H1 (cell line): Measurements from ENCODE around the gene COL4A1. TPM values are rescaled to one million over a fixed set of nuclear protein-coding genes. Genes with fewer than 3 reads are reported as not detected.

ENCODE experiments used
- CTCF ChIA-PET: fragments of 300-600 bp; sonication (Branson Sonifier 250); formaldehyde crosslinking; loops from one replicate; lab custom pipeline; 2021; ENCODE audit not compliant: partially characterized antibody; lab: Charles Lee
- POLR2A ChIA-PET: fragments of 300-600 bp; sonication (Branson Sonifier 250); formaldehyde crosslinking; loops from one replicate; lab custom pipeline; 2021; ENCODE audit warnings: inconsistent platforms; ENCODE audit not compliant: partially characterized antibody; lab: Charles Lee
- DNase-seq, 2 experiments: peaks; one replicate each; pipeline versions ENCODE4 v3.0.0 to v3.0.0-alpha.2; 2010 to 2022; ENCODE audit warnings: low spot score in 2 of 2, low read depth in 1 of 2, mixed read lengths in 1 of 2
- FAIRE-seq: peaks from 2 replicates; lab custom pipeline; 2011; peaks lifted over from hg19 to GRCh38; lab: Jason Lieb, UNC
- H2AFZ ChIP-seq: 2 replicates; pipeline ENCODE4 v1.8.1; 2012; ENCODE audit warnings: low read length, inconsistent platforms
- H2AK5ac ChIP-seq: 2 replicates; pipeline ENCODE4 v1.6.1; 2013; ENCODE audit warnings: low read depth, low read length
- H2BK120ac ChIP-seq: replicated peaks from 2 replicates; pipeline ENCODE3; 2013; ENCODE audit warnings: low read depth, low read length, inconsistent platforms
- H2BK12ac ChIP-seq: 2 replicates; pipeline ENCODE4 v1.6.1; 2013; ENCODE audit warnings: low read depth, low read length
- H2BK15ac ChIP-seq: 2 replicates; pipeline ENCODE4 v1.6.1; 2013; ENCODE audit warnings: low read length
- H2BK20ac ChIP-seq: 2 replicates; pipeline ENCODE4 v1.6.1; 2013; ENCODE audit warnings: low read length
- H2BK5ac ChIP-seq: 2 replicates; pipeline ENCODE4 v1.6.1; 2013; ENCODE audit warnings: low read depth, low read length
- H3K14ac ChIP-seq: 2 replicates; pipeline ENCODE4 v1.6.1; 2013; ENCODE audit warnings: inconsistent platforms; ENCODE audit not compliant: insufficient read length
- H3K18ac ChIP-seq: 2 replicates; pipeline ENCODE4 v1.6.1; 2013; ENCODE audit warnings: low read length; ENCODE audit errors: extremely low read depth
- H3K23ac ChIP-seq: 2 replicates; pipeline ENCODE4 v1.6.1; 2013; ENCODE audit warnings: inconsistent platforms; ENCODE audit not compliant: insufficient read length
- H3K23me2 ChIP-seq: 2 replicates; pipeline ENCODE4 v1.6.1; 2013; ENCODE audit warnings: low read depth, low read length
- H3K27ac ChIP-seq: 2 replicates; pipeline ENCODE4 v1.6.1; 2011; ENCODE audit warnings: low read depth, low read length, inconsistent platforms
- H3K27me3 ChIP-seq, 4 experiments: replicated peaks in 1 of 4; 1 replicate in 1 of 4; 2 replicates in 3 of 4; pipeline versions ENCODE4 v1.6.1 to v1.8.1; 2011 to 2013; ENCODE audit warnings: low read length in 3 of 4, mild to moderate bottlenecking in 3 of 4, inconsistent platforms in 2 of 4, mixed read lengths in 2 of 4, moderate library complexity in 1 of 4; ENCODE audit not compliant: control insufficient read depth in 3 of 4, insufficient read depth in 3 of 4; ENCODE audit errors: extremely low read depth in 1 of 4
- H3K36me3 ChIP-seq, 4 experiments: 2 replicates each; pipeline versions ENCODE4 v1.6.1 to v1.8.1; 2011 to 2013; ENCODE audit warnings: mild to moderate bottlenecking in 4 of 4, low read length in 3 of 4, moderate library complexity in 2 of 4, control low read depth in 1 of 4, inconsistent platforms in 1 of 4; ENCODE audit not compliant: insufficient read depth in 4 of 4, control insufficient read depth in 2 of 4
- H3K4ac ChIP-seq: replicated peaks from 2 replicates; pipeline ENCODE3; 2013; ENCODE audit warnings: low read length, low read depth, mixed read lengths, inconsistent platforms; ENCODE audit not compliant: insufficient read length
- H3K4me1 ChIP-seq, 4 experiments: replicated peaks in 1 of 4; 1 replicate in 1 of 4; 2 replicates in 3 of 4; pipeline versions ENCODE4 v1.6.1 to v1.8.1; 2011 to 2013; ENCODE audit warnings: low read length in 3 of 4, inconsistent platforms in 2 of 4, mixed read lengths in 1 of 4; ENCODE audit not compliant: insufficient read depth in 4 of 4, control insufficient read depth in 3 of 4
- H3K4me2 ChIP-seq, 2 experiments: 2 replicates each; pipeline versions ENCODE4 v1.6.1 to v1.8.1; 2011 to 2013; ENCODE audit warnings: low read depth in 2 of 2, low read length in 2 of 2, control low read depth in 1 of 2, inconsistent platforms in 1 of 2, mild to moderate bottlenecking in 1 of 2; ENCODE audit not compliant: insufficient read depth in 1 of 2
- H3K4me3 ChIP-seq, 4 experiments: fragments of 200-600, 300-600 bp in 1 of 4; sonication (generic), shearing (Covaris generic), sonication (Bioruptor Twin) in 1 of 4; 2 replicates each; pipeline versions ENCODE4 v1.5.1 to v1.8.1; 2011 to 2016; ENCODE audit warnings: low read length in 4 of 4, low read depth in 3 of 4, control low read depth in 2 of 4, inconsistent platforms in 2 of 4, mild to moderate bottlenecking in 2 of 4, mixed read lengths in 1 of 4, moderate library complexity in 1 of 4; ENCODE audit not compliant: insufficient read depth in 2 of 4; ENCODE audit errors: extremely low read depth in 1 of 4
- H3K56ac ChIP-seq: replicated peaks from 2 replicates; pipeline ENCODE3; 2013; ENCODE audit warnings: low read depth, mild to moderate bottlenecking, mixed read lengths, low read length, inconsistent platforms; ENCODE audit not compliant: insufficient read length
- H3K79me1 ChIP-seq: 2 replicates; pipeline ENCODE4 v1.6.1; 2013; ENCODE audit warnings: low read depth, low read length, control low read depth
- H3K79me2 ChIP-seq, 2 experiments: 2 replicates each; pipeline versions ENCODE4 v1.6.1 to v1.8.1; 2012 to 2013; ENCODE audit warnings: low read length in 2 of 2, mild to moderate bottlenecking in 2 of 2, inconsistent platforms in 1 of 2; ENCODE audit not compliant: insufficient read depth in 2 of 2, control insufficient read depth in 1 of 2
- H3K9ac ChIP-seq, 4 experiments: replicated peaks in 1 of 4; 1 replicate in 1 of 4; 2 replicates in 3 of 4; pipeline versions ENCODE4 v1.6.1 to v1.8.1; 2011 to 2013; ENCODE audit warnings: low read depth in 3 of 4, low read length in 3 of 4, control low read depth in 2 of 4, mild to moderate bottlenecking in 2 of 4, moderate library complexity in 2 of 4, inconsistent platforms in 1 of 4; ENCODE audit errors: extremely low read depth in 1 of 4
- H3K9me3 ChIP-seq, 2 experiments: 2 replicates each; pipeline versions ENCODE4 v1.6.1 to v1.8.1; 2012 to 2013; ENCODE audit warnings: mild to moderate bottlenecking in 2 of 2, moderate library complexity in 2 of 2, control low read depth in 1 of 2, inconsistent platforms in 1 of 2, low read depth in 1 of 2, low read length in 1 of 2, mixed read lengths in 1 of 2; ENCODE audit not compliant: insufficient read depth in 2 of 2
- H4K20me1 ChIP-seq, 2 experiments: replicated peaks in 1 of 2; 2 replicates each; pipeline versions ENCODE3 to v1.8.1; 2011 to 2013; ENCODE audit warnings: inconsistent platforms in 2 of 2, low read length in 2 of 2, mild to moderate bottlenecking in 1 of 2; ENCODE audit not compliant: insufficient read depth in 2 of 2, control insufficient read depth in 1 of 2
- H4K5ac ChIP-seq: 2 replicates; pipeline ENCODE4 v1.6.1; 2013; ENCODE audit warnings: low read length, low read depth, mixed read lengths, inconsistent platforms; ENCODE audit not compliant: insufficient read length
- H4K8ac ChIP-seq: 2 replicates; pipeline ENCODE4 v1.8.0; 2013; ENCODE audit warnings: mild to moderate bottlenecking, moderate library complexity, low read length, inconsistent platforms; ENCODE audit not compliant: insufficient read depth; ENCODE audit errors: extremely low read depth
- H4K91ac ChIP-seq: replicated peaks from 2 replicates; pipeline ENCODE3; 2013; ENCODE audit warnings: low read length, mixed read lengths, inconsistent platforms; ENCODE audit not compliant: insufficient read length
- BACH1 ChIP-seq: IDR thresholded peaks from 2 replicates; pipeline ENCODE4 v1.6.1; 2012; ENCODE audit warnings: low read length, improper control_type of control experiment
- EGR1 ChIP-seq: IDR thresholded peaks from 2 replicates; pipeline ENCODE4 v1.6.1; 2011; ENCODE audit warnings: low read depth, low read length, borderline replicate concordance
- KDM1A ChIP-seq: fragments of 200-600, 300-600 bp; sonication (generic); IDR thresholded peaks from 2 replicates; pipeline ENCODE4 v1.7.1; 2016; ENCODE audit warnings: mild to moderate bottlenecking, low read length, borderline replicate concordance
- KDM4A ChIP-seq: IDR thresholded peaks from one replicate; pipeline ENCODE4 v1.7.1; 2012; ENCODE audit warnings: low read depth, mild to moderate bottlenecking, moderate library complexity, low read length, inconsistent platforms; ENCODE audit not compliant: severe bottlenecking
- KDM5A ChIP-seq: fragments of 200-600 bp; IDR thresholded peaks from 2 replicates; pipeline ENCODE4 v1.7.1; 2012; ENCODE audit warnings: mild to moderate bottlenecking, low read length, inconsistent platforms, mixed read lengths
- RNF2 ChIP-seq: fragments of 200-900, 300-1000 bp; sonication (generic); IDR thresholded peaks from 2 replicates; pipeline ENCODE4 v1.7.1; 2016; ENCODE audit warnings: borderline replicate concordance, low read depth, mild to moderate bottlenecking, antibody characterized with exemption, low read length; ENCODE audit not compliant: poor library complexity, severe bottlenecking; ENCODE audit errors: missing control alignments
- SIX5 ChIP-seq: IDR thresholded peaks from 2 replicates; pipeline ENCODE4 v1.6.1; 2011; ENCODE audit warnings: mild to moderate bottlenecking, low read depth, low read length
- SP1 ChIP-seq: IDR thresholded peaks from 2 replicates; pipeline ENCODE4 v1.6.1; 2011; ENCODE audit warnings: low read depth, low read length
- TCF12 ChIP-seq: IDR thresholded peaks from 2 replicates; pipeline ENCODE4 v1.6.1; 2011; ENCODE audit warnings: low read depth, mild to moderate bottlenecking, low read length
- TEAD4 ChIP-seq: IDR thresholded peaks from 2 replicates; pipeline ENCODE4 v1.6.1; 2012; ENCODE audit warnings: low read depth, low read length, inconsistent platforms, mixed read lengths
- ZNF274 ChIP-seq: IDR thresholded peaks from 2 replicates; pipeline ENCODE4 v1.7.0; 2012; ENCODE audit warnings: low read length, borderline replicate concordance; ENCODE audit errors: extremely low read depth
- WGBS, 2 experiments: shearing (Covaris generic) in 1 of 2; methylation state at CpG; one replicate each; pipeline versions ENCODE4 v1.1.6 to v1.1.7; 2013 to 2015; ENCODE audit warnings: low lambda C conversion rate in 2 of 2, mixed read lengths in 2 of 2, inconsistent platforms in 1 of 2, low coverage in 1 of 2, missing lambda C conversion rate in 1 of 2; ENCODE audit not compliant: insufficient replicate concordance in 2 of 2, insufficient coverage in 1 of 2, insufficient read length in 1 of 2; ENCODE audit errors: extremely low coverage in 1 of 2, missing lambda C conversion rate in 1 of 2; 5-methylcytosine and 5-hydroxymethylcytosine counted together
- polyA plus RNA-seq, 7 experiments: library from polyadenylated mRNA; depleted of rRNA in 3 of 7; stranded (reverse) in 5 of 7; unstranded in 2 of 7; fragments of >200 nt in 5 of 7; fragments of 200-250 nt in 2 of 7; gene quantifications; 1 replicate in 5 of 7; 2 replicates in 1 of 7; 4 replicates in 1 of 7; pipeline versions ENCODE4 v1.2.1 to v1.2.3, GENCODE V29; 2011 to 2013; ENCODE audit warnings: missing spikeins in 2 of 7, mixed read lengths in 2 of 7
- total RNA-seq: library from RNA; stranded (reverse); fragmentation: NEBNext Ultra II Directional; extraction: Animal tissue kit (Norgen Biotek cat#: 25700); gene quantifications from 2 replicates; pipeline ENCODE4 v1.2.1, GENCODE V29; 2021
- TF ChIP-seq, protein P1 (sequence below): IDR thresholded peaks from 2 replicates; pipeline ENCODE4 v1.6.1; 2011; ENCODE audit warnings: low read depth, mild to moderate bottlenecking, low read length; ENCODE audit not compliant: insufficient read depth
- TF ChIP-seq, protein P2 (sequence below): IDR thresholded peaks from 2 replicates; pipeline ENCODE4 v1.6.1; 2011; ENCODE audit warnings: low read length, improper control_type of control experiment

The COL4A1 gene
- total and polyA plus RNA-seq, 2 of the 8 experiments (the other 6 are each of a cell fraction or from before 2014, with no cell fraction given), result 30.7 to 82.0 TPM

DNA sequence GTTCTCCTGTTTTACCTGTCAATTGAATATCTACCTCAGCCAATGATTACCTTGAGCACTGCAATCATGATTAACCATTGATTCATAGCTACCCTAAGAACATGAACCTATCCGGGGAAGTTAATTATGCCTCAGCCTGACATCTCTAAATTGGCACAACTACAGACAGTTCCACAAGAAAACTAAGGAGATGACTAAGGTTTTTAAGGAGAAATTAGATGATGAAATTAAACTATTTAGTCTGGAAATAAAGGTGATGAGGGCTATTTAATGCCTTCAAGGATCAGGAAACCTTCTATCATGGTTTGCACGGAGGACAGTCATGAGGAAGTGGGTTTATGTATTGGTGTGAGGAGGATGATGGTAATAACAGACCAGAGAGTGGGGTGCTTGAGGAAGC lies 203.4 kb downstream of the COL4A1 start:
- Histone ChIP-seq H3K4me1 (peaks cover 0 to 3% (median 0%) of the 10 kb centered on the region in 4 experiments; a peak in 2 of 7 replicates), H3K23me2 (peaks cover under 1% of the 10 kb centered on the region; the same call in 1 of the 2 replicates), H3K36me3 (no peaks in the 10 kb centered on the region), H2BK12ac (no peak overlapping the region), H2BK120ac (no peak overlapping the region), H3K9ac (no peak overlapping the region), H3K56ac (no peak overlapping the region), H2AK5ac (no peak overlapping the region), H3K14ac (no peak overlapping the region), H3K23ac (no peak overlapping the region), H4K5ac (no peak overlapping the region), H3K79me1 (no peaks in the 10 kb centered on the region), H2BK5ac (no peak overlapping the region), H2BK15ac (no peak overlapping the region), H3K4me3 (no peak overlapping the region), H3K79me2 (no peaks in the 10 kb centered on the region), H2AFZ (no peak overlapping the region), H3K4me2 (no peak overlapping the region), H3K18ac (no peak overlapping the region), H4K20me1 (peaks cover 0 to 3% of the 10 kb centered on the region in 2 experiments), H3K27ac (no peak overlapping the region), H2BK20ac (no peak overlapping the region), H3K27me3 (no peaks in the 10 kb centered on the region), H3K9me3 (peaks cover 6 to 12% of the 10 kb centered on the region in 2 experiments; a peak in 3 of 4 replicates), H3K4ac (no peak overlapping the region), H4K8ac (no peak overlapping the region), H4K91ac (no peak overlapping the region)
- CTCF ChIA-PET, result interaction anchor here (0.6 to 5.8 kb wide), 6 partner anchors 9 to 1142 kb away, joined by 3 to 32 read pairs (median 4); no protein-coding TSS in a partner anchor
- POLR2A ChIA-PET, result no interaction called here
- 89% methylated on average over 2 of the region's 2 CpGs; no CpG with 5 or more reads in 1 of the 2 experiments for WGBS, 2 experiments
- FAIRE-seq, result no peak
- DNase-seq, result no peak
- TF ChIP-seq EGR1 (no peak), BACH1 (no peak), TCF12 (no peak), ZNF274 (no peak), RNF2 (no peak), KDM1A (no peak), KDM5A (no peak), SIX5 (no peak), TEAD4 (no peak), SP1 (no peak), KDM4A (no peak)
- TF ChIP-seq, protein P1, sequence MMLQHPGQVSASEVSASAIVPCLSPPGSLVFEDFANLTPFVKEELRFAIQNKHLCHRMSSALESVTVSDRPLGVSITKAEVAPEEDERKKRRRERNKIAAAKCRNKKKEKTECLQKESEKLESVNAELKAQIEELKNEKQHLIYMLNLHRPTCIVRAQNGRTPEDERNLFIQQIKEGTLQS, result no peak
- TF ChIP-seq, protein P2, sequence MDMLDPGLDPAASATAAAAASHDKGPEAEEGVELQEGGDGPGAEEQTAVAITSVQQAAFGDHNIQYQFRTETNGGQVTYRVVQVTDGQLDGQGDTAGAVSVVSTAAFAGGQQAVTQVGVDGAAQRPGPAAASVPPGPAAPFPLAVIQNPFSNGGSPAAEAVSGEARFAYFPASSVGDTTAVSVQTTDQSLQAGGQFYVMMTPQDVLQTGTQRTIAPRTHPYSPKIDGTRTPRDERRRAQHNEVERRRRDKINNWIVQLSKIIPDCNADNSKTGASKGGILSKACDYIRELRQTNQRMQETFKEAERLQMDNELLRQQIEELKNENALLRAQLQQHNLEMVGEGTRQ, result no peak
